ENCODE measurements around the gene PROX1.
"Not testable (repeated sequence)": the region's sequence is repeated elsewhere in the genome, so short reads cannot be mapped to it uniquely, and the experiment has no call there.

Gene PROX1

GRCh38 chr1:214068979-214069378, 81.2 kb downstream of the PROX1 start:
- no peak for DNase-seq (ENCODE audit: low read depth in 2 of 2)

- no peak for DNase-seq (ENCODE audit: low read depth in 2 of 2)
Observed at GRCh38 chr1:214071469-214071868, 83.7 kb downstream of the PROX1 start.

DNA sequence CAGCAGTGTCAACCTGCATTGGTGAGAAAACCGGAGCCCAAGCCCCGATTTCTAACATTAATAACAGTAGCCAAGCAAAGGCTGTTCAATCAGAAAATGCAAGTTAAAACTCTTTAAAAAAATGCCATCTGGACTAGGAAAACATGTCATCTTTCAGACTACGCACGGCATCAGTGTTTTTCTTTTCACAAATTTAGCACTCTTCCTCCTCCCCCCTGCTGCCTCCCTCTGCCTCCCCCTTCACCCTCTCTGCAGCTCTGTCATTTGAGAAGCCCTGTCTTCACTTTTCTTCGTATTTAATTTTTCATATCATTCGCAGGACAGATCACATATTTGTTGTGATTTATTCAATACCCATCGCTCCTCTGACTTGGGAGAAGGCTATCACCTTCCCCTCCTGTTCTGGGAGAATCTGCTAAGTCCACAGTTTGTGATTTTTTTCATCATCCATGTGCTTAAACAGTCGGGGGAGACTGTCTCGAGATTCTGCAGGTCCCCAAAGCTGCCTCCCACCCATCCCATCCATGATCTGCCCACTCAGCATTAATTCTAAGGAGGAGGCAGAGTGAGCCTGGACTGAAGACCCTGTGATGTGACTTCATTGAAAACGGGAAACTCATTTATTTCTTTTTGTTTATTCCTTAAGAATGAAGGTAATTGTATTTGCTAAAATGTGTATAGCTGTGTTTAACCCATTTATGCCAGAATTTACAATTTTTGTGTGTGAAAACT, 84.8 kb downstream of the PROX1 start:
- no peak for DNase-seq (ENCODE audit: low read depth in 2 of 2)

DNA sequence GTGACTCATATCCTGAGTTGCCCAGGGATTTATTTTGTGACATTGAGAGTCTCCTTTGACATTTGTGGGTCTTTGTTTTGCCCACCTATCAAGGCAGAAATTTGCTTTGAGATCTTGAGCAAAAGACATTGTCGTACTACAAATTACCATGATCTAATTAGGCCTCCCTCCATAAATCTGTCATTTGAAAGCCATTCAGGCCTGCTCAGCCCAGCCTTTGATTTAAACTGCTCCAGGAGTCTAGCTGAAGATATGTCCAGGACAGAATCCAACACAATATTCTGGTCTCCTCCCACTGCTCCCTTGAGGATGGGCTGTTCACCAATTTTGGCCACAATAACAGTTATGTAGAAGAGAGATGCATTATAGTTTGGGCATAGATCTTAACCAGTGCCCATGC, 86.7 kb downstream of the PROX1 start:
- no peak for DNase-seq (ENCODE audit: low read depth in 2 of 2)

DNA sequence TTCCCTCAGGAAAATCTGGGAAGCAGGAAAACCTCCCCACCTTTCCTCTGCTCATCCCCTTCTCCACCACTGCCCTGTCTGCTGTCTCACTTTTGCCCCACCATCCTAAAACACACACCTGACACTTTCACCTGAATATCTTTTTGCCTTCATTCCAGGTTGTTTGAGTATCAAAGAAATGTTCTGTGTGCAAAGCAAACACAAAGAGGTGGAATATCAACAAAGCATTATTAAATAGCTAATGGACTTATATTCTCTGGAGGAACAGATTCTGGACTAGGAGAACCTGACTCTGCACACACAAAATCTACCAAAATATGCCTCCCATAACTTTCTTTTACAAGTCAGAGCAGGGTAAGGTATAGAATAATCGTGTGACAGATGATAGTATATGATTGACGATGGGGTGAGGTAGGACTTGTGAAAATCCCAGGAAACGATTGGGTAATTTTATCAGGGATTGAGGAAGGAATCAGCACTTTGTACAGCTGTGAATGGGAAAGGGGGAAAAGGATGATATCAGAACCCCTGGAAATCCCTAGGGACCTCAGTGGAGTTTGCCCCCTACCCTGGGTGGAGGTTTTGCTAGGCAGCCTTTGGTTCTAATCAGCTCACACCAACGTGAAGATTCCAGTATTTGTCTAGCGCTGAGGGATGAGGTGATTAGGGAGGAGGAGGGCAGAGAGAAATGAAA, 87.7 kb downstream of the PROX1 start:
- DNase-seq (ENCODE audit: low read depth in 2 of 2): no peak

GRCh38 chr1:214075999-214076707, 88.4 kb downstream of the PROX1 start:
- DNase-seq (ENCODE audit: low read depth in 2 of 2): no peak

GRCh38 chr1:214076708-214077065, 88.9 kb downstream of the PROX1 start:
- DNase-seq (ENCODE audit: low read depth in 2 of 2): no peak

DNA sequence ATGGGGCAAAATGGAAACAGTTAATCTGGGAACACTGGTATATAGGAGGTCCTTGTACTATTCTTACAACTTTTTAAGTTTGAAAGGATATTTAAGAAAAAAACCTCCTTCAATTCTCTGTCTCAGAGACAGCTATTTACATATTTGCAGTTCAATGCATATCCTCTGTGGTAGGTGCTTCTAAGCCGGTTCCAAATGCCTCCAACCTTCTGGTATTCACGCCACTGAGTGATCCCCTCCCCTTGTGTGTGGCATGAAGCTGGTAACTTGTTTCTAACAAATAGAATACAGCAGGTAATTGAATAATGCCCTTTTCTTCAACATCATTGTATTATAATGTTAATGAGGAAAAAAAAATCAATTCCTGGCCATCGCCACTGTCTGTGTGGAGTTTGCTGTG, 91.2 kb downstream of the PROX1 start:
- DNase-seq (ENCODE audit: low read depth in 2 of 2): no peak

GRCh38 chr1:214085325-214085724, 97.6 kb downstream of the PROX1 start:
- DNase-seq (ENCODE audit: low read depth in 2 of 2): no peak

DNA sequence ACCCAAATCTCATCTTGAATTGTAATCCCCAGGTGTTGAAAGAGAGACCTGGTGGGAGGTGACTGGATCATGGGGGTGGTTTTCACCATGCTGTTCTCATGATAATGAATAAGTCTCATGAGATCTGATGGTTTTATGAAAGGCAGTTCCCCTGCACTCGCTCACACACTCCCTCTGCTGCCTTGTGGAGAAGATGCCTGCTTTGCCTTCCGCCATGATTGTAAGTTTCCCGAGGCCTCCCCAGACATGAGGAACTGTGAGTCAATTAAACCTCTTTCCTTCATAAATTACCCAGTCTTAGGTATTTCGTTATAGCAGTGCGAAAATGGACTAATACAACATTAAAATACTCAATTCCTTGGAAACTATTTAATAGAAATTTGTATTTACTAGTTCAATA, 99.2 kb downstream of the PROX1 start:
- DNase-seq (ENCODE audit: low read depth in 2 of 2): no peak

- not testable (repeated sequence) for DNase-seq (ENCODE audit: low read depth in 2 of 2)
Observed at GRCh38 chr1:214089003-214089402, 101.2 kb downstream of the PROX1 start.

Measured in stimulated activated CD4-positive, alpha-beta T cell treated with anti-CD3 and anti-CD28 coated beads, Interleukin-12 subunit alpha, Interleukin-12 subunit beta, amount 100 ng/mL, for 24 hours (primary cell).